SK-N-MC (cell line): Measurements from ENCODE around the gene SSR4.

Experiments
- EZH2 ChIP-seq: fragments of 200-600 bp; sonication (generic); IDR thresholded peaks from one replicate; pipeline ENCODE4 v1.6.1; 2017; ENCODE audit warnings: antibody characterized with exemption
- POLR2AphosphoS5 ChIP-seq: IDR thresholded peaks from 2 replicates; pipeline ENCODE4 v1.6.1; 2012; ENCODE audit warnings: mild to moderate bottlenecking, low read depth, low read length, borderline replicate concordance

GRCh38 chrX:153836921-153837320, 42.5 kb downstream of the SSR4 start:
- TF ChIP-seq POLR2AphosphoS5: no peak
- no peak for TF ChIP-seq EZH2
